PC-9 (cell line): Measurements from ENCODE around the gene LARP1B. TPM values are rescaled to one million over a fixed set of nuclear protein-coding genes. Genes with fewer than 3 reads are reported as not detected.

Experiments used
- BruUV-seq: library from RNA; stranded (reverse); fragments of 400-500 nt; replicated peaks from 2 replicates; lab custom pipeline; 2021; lab: Mats Ljungman, UMichigan
- CTCF ChIA-PET: fragments of 300-600 bp; sonication (Branson Sonifier 250); formaldehyde crosslinking; loops from one replicate; lab custom pipeline; 2022; ENCODE audit warnings: antibody characterized with exemption; lab: Charles Lee
- POLR2A ChIA-PET: fragments of 300-600 bp; sonication (Branson Sonifier 250); formaldehyde crosslinking; loops from one replicate; lab custom pipeline; 2022; ENCODE audit warnings: antibody characterized with exemption; ENCODE audit not compliant: unreplicated experiment; lab: Charles Lee
- DNase-seq, 2 experiments: peaks; one replicate each; pipeline versions ENCODE4 v3.0.0 to v3.0.0-alpha.2; 2015 to 2022; ENCODE audit warnings: mixed read lengths in 1 of 2
- H2AFZ ChIP-seq: fragments of 200-600 bp; sonication (generic); 2 replicates; pipeline ENCODE4 v1.8.1; 2017; ENCODE audit warnings: antibody characterized with exemption
- H3F3A ChIP-seq: fragments of 200-600 bp; sonication (generic); 2 replicates; pipeline ENCODE4 v1.8.1; 2017; ENCODE audit warnings: antibody characterized with exemption, mild to moderate bottlenecking, low read depth; ENCODE audit not compliant: insufficient read depth
- H3K27ac ChIP-seq: fragments of 200-600 bp; sonication (generic); 2 replicates; pipeline ENCODE4 v1.6.1; 2016; ENCODE audit warnings: mixed run types
- H3K27me3 ChIP-seq: fragments of 200-600 bp; sonication (generic); 2 replicates; pipeline ENCODE4 v1.6.1; 2016; ENCODE audit warnings: low read depth, mixed run types; ENCODE audit not compliant: insufficient read depth
- H3K36me3 ChIP-seq: fragments of 200-600 bp; sonication (generic); 2 replicates; pipeline ENCODE4 v1.6.1; 2016; ENCODE audit warnings: low read depth, mixed run types
- H3K4me1 ChIP-seq: fragments of 200-600 bp; sonication (generic); replicated peaks from 2 replicates; pipeline ENCODE4 v1.6.1; 2016; ENCODE audit warnings: mixed run types; ENCODE audit not compliant: insufficient read depth
- H3K4me2 ChIP-seq: fragments of 200-600 bp; sonication (generic); 2 replicates; pipeline ENCODE4 v1.6.1; 2017; ENCODE audit warnings: mixed run types
- H3K4me3 ChIP-seq: fragments of 200-600 bp; sonication (generic); 2 replicates; pipeline ENCODE4 v1.6.1; 2016; ENCODE audit warnings: mixed run types
- H3K79me2 ChIP-seq: fragments of 200-600 bp; sonication (generic); 2 replicates; pipeline ENCODE4 v1.6.1; 2017; ENCODE audit warnings: low read depth, mixed run types
- H3K9me2 ChIP-seq: fragments of 200-600 bp; sonication (generic); 2 replicates; pipeline ENCODE4 v1.8.1; 2017; ENCODE audit warnings: mild to moderate bottlenecking; ENCODE audit not compliant: insufficient read depth
- H3K9me3 ChIP-seq: fragments of 200-600 bp; sonication (generic); 2 replicates; pipeline ENCODE4 v1.8.1; 2016; ENCODE audit warnings: low read depth; ENCODE audit not compliant: insufficient read depth
- H4K20me1 ChIP-seq: fragments of 200-600 bp; sonication (generic); 2 replicates; pipeline ENCODE4 v1.8.1; 2017; ENCODE audit not compliant: insufficient read depth
- CTCF ChIP-seq: fragments of 200-600 bp; sonication (generic); conservative IDR thresholded peaks from 2 replicates; pipeline ENCODE4 v1.6.1; 2017; ENCODE audit warnings: mixed run types, antibody characterized with exemption, mild to moderate bottlenecking, moderate library complexity
- EZH2 ChIP-seq: fragments of 200-600 bp; sonication (generic); IDR thresholded peaks from 2 replicates; pipeline ENCODE4 v1.8.0; 2017; ENCODE audit warnings: antibody characterized with exemption, low read depth
- intact Hi-C: fragments of 100-400 bp; cut with micrococcal nuclease; formaldehyde crosslinking; loops from one replicate; pipeline ENCODE4 v1.10.0; 2022; ENCODE audit not compliant: unreplicated experiment
- total RNA-seq: library from RNA; stranded (reverse); gene quantifications from 2 replicates; pipeline ENCODE4 v1.2.3, GENCODE V29; 2021

LARP1B gene
- total RNA-seq, 1 experiment from 2014 or later = 22.0 TPM

GRCh38 chr4:128220286-128221235, 159.4 kb downstream of the LARP1B start:
- Histone ChIP-seq H3K27me3 (no peaks in the 10 kb centered on the region), H3K4me2 (no peak overlapping the region), H3F3A (no peaks in the 10 kb centered on the region), H2AFZ (no peak overlapping the region), H3K36me3 (no peaks in the 10 kb centered on the region), H3K79me2 (no peaks in the 10 kb centered on the region), H3K4me3 (no peak overlapping the region), H4K20me1 (no peaks in the 10 kb centered on the region), H3K4me1 (no peaks in the 10 kb centered on the region), H3K27ac (no peak overlapping the region), H3K9me3 (no peaks in the 10 kb centered on the region), H3K9me2 (no peaks in the 10 kb centered on the region)
- ChIA-PET CTCF (interaction anchor here (0.6 kb wide), 1 partner anchor 167 kb away, joined by 3 read pairs; no protein-coding TSS in a partner anchor), POLR2A (interaction anchor here (0.6 to 0.7 kb wide), 2 partner anchors 9 to 448 kb away, joined by 3 to 5 read pairs; no protein-coding TSS in a partner anchor)
- DNase-seq = peak in 1 of 2 experiments; percentile 37
- intact Hi-C loops = loop anchor here (2.0 to 5.0 kb wide), 2 partner anchors 208 to 483 kb away; no protein-coding TSS in a partner anchor
- TF ChIP-seq CTCF (peak; percentile 51; the same call in 1 of the 2 replicates), EZH2 (no peak)
- no TSS peak for BruUV-seq

GRCh38 chr4:128221586-128221985, 160.5 kb downstream of the LARP1B start:
- Histone ChIP-seq H3K27ac (no peak overlapping the region), H3K79me2 (no peaks in the 10 kb centered on the region), H3K27me3 (no peaks in the 10 kb centered on the region), H3K4me2 (no peak overlapping the region), H3K4me1 (no peaks in the 10 kb centered on the region), H3K9me3 (no peaks in the 10 kb centered on the region), H3K9me2 (no peaks in the 10 kb centered on the region; the same call in 1 of the 2 replicates), H3K4me3 (no peak overlapping the region), H2AFZ (no peak overlapping the region), H3F3A (no peaks in the 10 kb centered on the region), H3K36me3 (no peaks in the 10 kb centered on the region), H4K20me1 (no peaks in the 10 kb centered on the region)
- BruUV-seq = no TSS peak
- intact Hi-C loops = loop anchor here (2.0 to 5.0 kb wide), 2 partner anchors 207 to 484 kb away; no protein-coding TSS in a partner anchor
- TF ChIP-seq CTCF (no peak), EZH2 (no peak)
- no peak for DNase-seq
- ChIA-PET CTCF (no interaction called here), POLR2A (interaction anchor here (1.0 kb wide), 1 partner anchor 67 kb away, joined by 4 read pairs; no protein-coding TSS in a partner anchor)

GRCh38 chr4:128225148-128225547, 164.0 kb downstream of the LARP1B start:
- Histone ChIP-seq H4K20me1 (no peaks in the 10 kb centered on the region), H3K27ac (no peak overlapping the region), H3K36me3 (no peaks in the 10 kb centered on the region), H3K4me2 (no peak overlapping the region), H3K4me3 (no peak overlapping the region), H3K27me3 (no peaks in the 10 kb centered on the region), H2AFZ (no peak overlapping the region), H3K9me3 (no peaks in the 10 kb centered on the region), H3K9me2 (no peaks in the 10 kb centered on the region; the same call in 1 of the 2 replicates), H3F3A (peaks cover 8% of the 10 kb centered on the region; the same call in 1 of the 2 replicates), H3K4me1 (peaks cover 17% of the 10 kb centered on the region), H3K79me2 (no peaks in the 10 kb centered on the region)
- no peak for TF ChIP-seq CTCF
- no TSS peak for BruUV-seq
- ChIA-PET POLR2A (interaction anchor here (0.6 kb wide), 1 partner anchor 96 kb away, joined by 8 read pairs; no protein-coding TSS in a partner anchor), CTCF (interaction anchor here (0.5 kb wide), 1 partner anchor 637 kb away, joined by 3 read pairs; no protein-coding TSS in a partner anchor)
- intact Hi-C loops = loop anchor here (5.0 kb wide), 1 partner anchor 302 kb away; no protein-coding TSS in a partner anchor
- peak in 1 of 2 experiments; percentile 18 for DNase-seq
